ENCODE results near the gene C3orf33. TPM values are rescaled to one million over a fixed set of nuclear protein-coding genes. Genes with fewer than 3 reads are reported as not detected.

The C3orf33 gene
- total and polyA plus RNA-seq, 2 of the 13 experiments (the other 11 are each of a cell fraction or from before 2014, with no cell fraction given): 9.2 to 12.6 TPM

GRCh38 chr3:155738580-155739076 is 67.5 kb downstream of the C3orf33 start (continued):
- TF ChIP-seq ZNF770 (CRISPR knock-in tag; IDR thresholded peaks at IDR 0.05): peak; percentile 81
- TF ChIP-seq NR2C2 (CRISPR knock-in tag; IDR thresholded peaks at IDR 0.05; ENCODE audit: borderline replicate concordance): no peak
- TF ChIP-seq ATF7 (IDR thresholded peaks at IDR 0.05): no peak
- no peak for TF ChIP-seq ATF7 (CRISPR knock-in tag; IDR thresholded peaks at IDR 0.05)
- TF ChIP-seq KLF15 (CRISPR knock-in tag; IDR thresholded peaks at IDR 0.05; ENCODE audit: borderline replicate concordance): no peak
- no peak for TF ChIP-seq NFE2L2 (IDR thresholded peaks at IDR 0.05; ENCODE audit: low read length)
- TF ChIP-seq ZNF362 (CRISPR knock-in tag; IDR thresholded peaks at IDR 0.05; ENCODE audit: borderline replicate concordance): peak; percentile 83; the same call in 1 of the 2 replicates
- no peak for TF ChIP-seq PRPF4 (IDR thresholded peaks at IDR 0.05; ENCODE audit: low read depth, low read length, poor library complexity, severe bottlenecking)
- no peak for TF ChIP-seq SMC3 (IDR thresholded peaks at IDR 0.05; ENCODE audit: low read length)
- no peak for TF ChIP-seq ZNF17 (CRISPR knock-in tag; IDR thresholded peaks at IDR 0.05)
- TF ChIP-seq, protein P1, sequence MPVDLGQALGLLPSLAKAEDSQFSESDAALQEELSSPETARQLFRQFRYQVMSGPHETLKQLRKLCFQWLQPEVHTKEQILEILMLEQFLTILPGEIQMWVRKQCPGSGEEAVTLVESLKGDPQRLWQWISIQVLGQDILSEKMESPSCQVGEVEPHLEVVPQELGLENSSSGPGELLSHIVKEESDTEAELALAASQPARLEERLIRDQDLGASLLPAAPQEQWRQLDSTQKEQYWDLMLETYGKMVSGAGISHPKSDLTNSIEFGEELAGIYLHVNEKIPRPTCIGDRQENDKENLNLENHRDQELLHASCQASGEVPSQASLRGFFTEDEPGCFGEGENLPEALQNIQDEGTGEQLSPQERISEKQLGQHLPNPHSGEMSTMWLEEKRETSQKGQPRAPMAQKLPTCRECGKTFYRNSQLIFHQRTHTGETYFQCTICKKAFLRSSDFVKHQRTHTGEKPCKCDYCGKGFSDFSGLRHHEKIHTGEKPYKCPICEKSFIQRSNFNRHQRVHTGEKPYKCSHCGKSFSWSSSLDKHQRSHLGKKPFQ (CRISPR knock-in tag; IDR thresholded peaks at IDR 0.05; ENCODE audit: insufficient replicate concordance): no peak
- TF ChIP-seq ZBTB38 (CRISPR knock-in tag; IDR thresholded peaks at IDR 0.05): no peak
- TF ChIP-seq SMARCE1 (IDR thresholded peaks at IDR 0.05; ENCODE audit: borderline replicate concordance): no peak
- no peak for TF ChIP-seq NR2F2 (IDR thresholded peaks at IDR 0.05; ENCODE audit: borderline replicate concordance, low read depth)
- TF ChIP-seq ZNF326 (CRISPR knock-in tag; IDR thresholded peaks at IDR 0.05; ENCODE audit: borderline replicate concordance): no peak
- TF ChIP-seq KIAA2018 (CRISPR knock-in tag; IDR thresholded peaks at IDR 0.05; ENCODE audit: borderline replicate concordance): no peak
- no peak for TF ChIP-seq FOXK2 (IDR thresholded peaks at IDR 0.05)
- TF ChIP-seq ZNF121 (CRISPR knock-in tag; IDR thresholded peaks at IDR 0.05): peak; percentile 96
- no peak for TF ChIP-seq BHLHE40 (IDR thresholded peaks at IDR 0.05; ENCODE audit: low read length)

Measured in HepG2 (cell line).